SU-DHL-6 (cell line): Measurements from ENCODE around the gene SEMG2.

Source experiments
- EZH2phosphoT487 ChIP-seq: fragments of 200-600 bp; sonication (generic), shearing (Covaris generic); conservative IDR thresholded peaks from 2 replicates; pipeline ENCODE4 v1.6.1; 2018; ENCODE audit warnings: mild to moderate bottlenecking, antibody characterized with exemption, low read length, moderate library complexity, mixed read lengths
- TF ChIP-seq, protein P1 (sequence below): fragments of 200-600 bp; sonication (generic); IDR thresholded peaks from one replicate; pipeline ENCODE4 v1.5.1; 2017; ENCODE audit warnings: antibody characterized with exemption, mild to moderate bottlenecking, low read length, moderate library complexity; ENCODE audit not compliant: insufficient read depth, poor library complexity, severe bottlenecking

DNA sequence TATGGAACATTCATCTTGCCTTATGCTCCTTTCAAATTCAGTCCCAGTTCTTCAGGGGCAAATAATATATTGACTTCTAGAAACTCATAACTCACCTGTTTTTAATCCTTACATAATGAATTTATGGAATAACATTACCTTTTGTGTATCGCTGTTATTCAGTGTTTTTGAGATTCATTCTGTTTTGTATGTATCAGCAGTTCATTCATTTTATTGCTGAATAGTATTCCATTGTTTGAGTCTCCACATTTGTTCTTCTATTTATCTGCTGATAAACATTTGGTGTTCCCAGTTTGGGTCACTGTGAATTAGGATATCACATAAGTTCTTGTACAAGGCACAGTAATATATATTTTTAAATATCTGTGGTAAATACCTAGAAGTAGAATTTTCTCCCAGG lies 5.1 kb downstream of the SEMG2 start:
- TF ChIP-seq, protein P1, sequence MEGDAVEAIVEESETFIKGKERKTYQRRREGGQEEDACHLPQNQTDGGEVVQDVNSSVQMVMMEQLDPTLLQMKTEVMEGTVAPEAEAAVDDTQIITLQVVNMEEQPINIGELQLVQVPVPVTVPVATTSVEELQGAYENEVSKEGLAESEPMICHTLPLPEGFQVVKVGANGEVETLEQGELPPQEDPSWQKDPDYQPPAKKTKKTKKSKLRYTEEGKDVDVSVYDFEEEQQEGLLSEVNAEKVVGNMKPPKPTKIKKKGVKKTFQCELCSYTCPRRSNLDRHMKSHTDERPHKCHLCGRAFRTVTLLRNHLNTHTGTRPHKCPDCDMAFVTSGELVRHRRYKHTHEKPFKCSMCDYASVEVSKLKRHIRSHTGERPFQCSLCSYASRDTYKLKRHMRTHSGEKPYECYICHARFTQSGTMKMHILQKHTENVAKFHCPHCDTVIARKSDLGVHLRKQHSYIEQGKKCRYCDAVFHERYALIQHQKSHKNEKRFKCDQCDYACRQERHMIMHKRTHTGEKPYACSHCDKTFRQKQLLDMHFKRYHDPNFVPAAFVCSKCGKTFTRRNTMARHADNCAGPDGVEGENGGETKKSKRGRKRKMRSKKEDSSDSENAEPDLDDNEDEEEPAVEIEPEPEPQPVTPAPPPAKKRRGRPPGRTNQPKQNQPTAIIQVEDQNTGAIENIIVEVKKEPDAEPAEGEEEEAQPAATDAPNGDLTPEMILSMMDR, result no peak
- no peak for TF ChIP-seq EZH2phosphoT487
